ENCODE measurements around the gene KRT85. TPM values are rescaled to one million over a fixed set of nuclear protein-coding genes. Genes with fewer than 3 reads are reported as not detected.

KRT85 gene
- total and polyA plus RNA-seq, 3 donors from 2014 or later, result 0.71 to 1.5 (median 0.74) TPM

GRCh38 chr12:52331833-52332232, 35.4 kb downstream of the KRT85 start:
- no peak for DNase-seq
- H3K36me3 ChIP-seq (ENCODE audit: low read depth, missing control alignments), result no peaks in the 10 kb centered on the region
- 85 to 90% methylated on average over 3 of the region's 3 CpGs for WGBS, 2 donors

GRCh38 chr12:52331039-52331438, 36.2 kb downstream of the KRT85 start:
- Histone ChIP-seq H3K4me1 (no peaks in the 10 kb centered on the region), H3K4me3 (no peak overlapping the region), H3K9me3 (no peaks in the 10 kb centered on the region), H3K36me3 (ENCODE audit: low read depth, missing control alignments) (no peaks in the 10 kb centered on the region), H3K27me3 (no peaks in the 10 kb centered on the region), H3K27ac (no peak overlapping the region)
- no peak for DNase-seq
- intact Hi-C loops (cut with DNase I; ENCODE audit: low total_unique reads), result no loop called here
- WGBS, 2 donors, result 80 to 91% methylated on average over 1 of the region's 1 CpG
- no peak for TF ChIP-seq CTCF (IDR thresholded peaks at IDR 0.05)
- no peak for TF ChIP-seq POLR2A (IDR thresholded peaks at IDR 0.05)

More at GRCh38 chr12:52331833-52332232, 35.4 kb downstream of the KRT85 start:
- Histone ChIP-seq H3K4me3 (no peak overlapping the region), H3K4me1 (no peaks in the 10 kb centered on the region), H3K27me3 (no peaks in the 10 kb centered on the region), H3K27ac (no peak overlapping the region), H3K9me3 (no peaks in the 10 kb centered on the region)
- TF ChIP-seq CTCF (IDR thresholded peaks at IDR 0.05) (no peak), POLR2A (IDR thresholded peaks at IDR 0.05) (no peak)
- intact Hi-C loops (cut with DNase I; ENCODE audit: low total_unique reads), result no loop called here

GRCh38 chr12:52327830-52328500, 39.3 kb downstream of the KRT85 start:
- H3K9me3 ChIP-seq, result no peaks in the 10 kb centered on the region
- no peak overlapping the region for H3K27ac ChIP-seq
- no peak overlapping the region for H3K4me3 ChIP-seq
- no peaks in the 10 kb centered on the region for H3K27me3 ChIP-seq
- H3K36me3 ChIP-seq (ENCODE audit: low read depth, missing control alignments), result no peaks in the 10 kb centered on the region
- WGBS, 2 donors, result 75 to 78% methylated on average over 8 to 10 of the region's 10 CpGs
- TF ChIP-seq POLR2A (IDR thresholded peaks at IDR 0.05) (no peak), CTCF (IDR thresholded peaks at IDR 0.05) (no peak)
- intact Hi-C loops (cut with DNase I; ENCODE audit: low total_unique reads), result loop anchor here (5.0 kb wide), 1 partner anchor 176 kb away; no protein-coding TSS in a partner anchor
- H3K4me1 ChIP-seq, result no peaks in the 10 kb centered on the region
- DNase-seq, result no peak

GRCh38 chr12:52327052-52327829, 40.0 kb downstream of the KRT85 start:
- WGBS, 2 donors, result 59 to 64% methylated on average over 11 of the region's 11 CpGs
- TF ChIP-seq POLR2A (IDR thresholded peaks at IDR 0.05), result no peak
- TF ChIP-seq CTCF (IDR thresholded peaks at IDR 0.05), result peak in 2 of 3 experiments; percentile 46 to 57
- Histone ChIP-seq H3K36me3 (ENCODE audit: low read depth, missing control alignments) (no peaks in the 10 kb centered on the region), H3K27ac (no peak overlapping the region), H3K4me1 (no peaks in the 10 kb centered on the region), H3K9me3 (no peaks in the 10 kb centered on the region), H3K27me3 (no peaks in the 10 kb centered on the region), H3K4me3 (no peak overlapping the region)
- DNase-seq, result peak; percentile 83
- intact Hi-C loops (cut with DNase I; ENCODE audit: low total_unique reads), result loop anchor here (5.0 kb wide), 1 partner anchor 175 kb away; no protein-coding TSS in a partner anchor

Data from testis (tissue), 3 donors.